ENCODE measurements around the gene RBP5. TPM values are rescaled to one million over a fixed set of nuclear protein-coding genes. Genes with fewer than 3 reads are reported as not detected.
A peak's percentile ranks its signal among the peaks of the same experiment; 100 is the strongest.

RBP5 gene
- total RNA-seq, 2 donors from 2014 or later: 19.3 to 31.2 TPM

DNA sequence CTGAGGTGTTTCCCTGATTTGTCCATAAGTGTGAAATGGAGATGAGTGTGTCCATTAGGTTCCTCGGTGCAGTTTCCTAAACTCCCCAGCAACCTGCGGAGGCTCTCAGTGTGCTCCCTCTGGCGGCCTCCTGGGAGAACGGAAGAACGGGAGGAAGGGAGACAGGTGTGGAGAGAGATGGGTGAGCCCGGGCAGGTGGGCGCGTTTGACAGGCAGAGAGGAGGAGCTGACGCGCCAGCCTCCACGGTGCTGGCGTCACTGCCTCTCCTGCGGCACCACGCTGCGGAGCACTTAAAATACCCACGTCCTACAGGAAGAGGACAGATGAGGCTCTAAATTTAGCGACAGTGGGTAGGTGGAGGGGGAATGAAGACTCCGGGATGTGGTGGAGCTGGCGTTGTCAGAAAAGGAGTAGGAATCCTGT lies 34.0 kb upstream of the RBP5 start:
- H3K4me3 Mint-ChIP-seq: peak overlapping the region; percentile 8
- Histone ChIP-seq H3K9ac (ENCODE audit: extremely low read depth, low read length, poor library complexity, severe bottlenecking) (no peak overlapping the region), H3K27me3 (ENCODE audit: control insufficient read depth, insufficient read depth, low read length, poor library complexity, severe bottlenecking) (no peaks in the 10 kb centered on the region), H3K4me3 (ENCODE audit: low read length) (no peak overlapping the region), H3K4me1 (ENCODE audit: control insufficient read depth, insufficient read depth, low read length) (no peaks in the 10 kb centered on the region), H3K9me3 (ENCODE audit: control insufficient read depth, low read length) (peaks cover 41% of the 10 kb centered on the region), H3K27ac (ENCODE audit: low read depth, low read length) (no peak overlapping the region), H3K36me3 (ENCODE audit: control insufficient read depth, insufficient read depth, low read length) (no peaks in the 10 kb centered on the region)
- peaks cover 41% of the 10 kb centered on the region for H3K27me3 Mint-ChIP-seq (ENCODE audit: insufficient read depth)
- 37 to 80% methylated on average over 5 to 19 of the region's 19 CpGs for WGBS, 2 experiments (ENCODE audit: insufficient coverage in 1 of 2, insufficient read length in 1 of 2)
- H3K4me1 Mint-ChIP-seq: peaks cover 4% of the 10 kb centered on the region
- TF ChIP-seq, protein P1, sequence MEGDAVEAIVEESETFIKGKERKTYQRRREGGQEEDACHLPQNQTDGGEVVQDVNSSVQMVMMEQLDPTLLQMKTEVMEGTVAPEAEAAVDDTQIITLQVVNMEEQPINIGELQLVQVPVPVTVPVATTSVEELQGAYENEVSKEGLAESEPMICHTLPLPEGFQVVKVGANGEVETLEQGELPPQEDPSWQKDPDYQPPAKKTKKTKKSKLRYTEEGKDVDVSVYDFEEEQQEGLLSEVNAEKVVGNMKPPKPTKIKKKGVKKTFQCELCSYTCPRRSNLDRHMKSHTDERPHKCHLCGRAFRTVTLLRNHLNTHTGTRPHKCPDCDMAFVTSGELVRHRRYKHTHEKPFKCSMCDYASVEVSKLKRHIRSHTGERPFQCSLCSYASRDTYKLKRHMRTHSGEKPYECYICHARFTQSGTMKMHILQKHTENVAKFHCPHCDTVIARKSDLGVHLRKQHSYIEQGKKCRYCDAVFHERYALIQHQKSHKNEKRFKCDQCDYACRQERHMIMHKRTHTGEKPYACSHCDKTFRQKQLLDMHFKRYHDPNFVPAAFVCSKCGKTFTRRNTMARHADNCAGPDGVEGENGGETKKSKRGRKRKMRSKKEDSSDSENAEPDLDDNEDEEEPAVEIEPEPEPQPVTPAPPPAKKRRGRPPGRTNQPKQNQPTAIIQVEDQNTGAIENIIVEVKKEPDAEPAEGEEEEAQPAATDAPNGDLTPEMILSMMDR (conservative IDR thresholded peaks at IDR 0.05): peak; percentile 97
- H3K36me3 Mint-ChIP-seq (ENCODE audit: low read depth): peaks cover 5% of the 10 kb centered on the region
- peaks cover 50% of the 10 kb centered on the region for H3K9me3 Mint-ChIP-seq
- DNase-seq: peak; percentile 92
- no peak overlapping the region for H3K27ac Mint-ChIP-seq

DNA sequence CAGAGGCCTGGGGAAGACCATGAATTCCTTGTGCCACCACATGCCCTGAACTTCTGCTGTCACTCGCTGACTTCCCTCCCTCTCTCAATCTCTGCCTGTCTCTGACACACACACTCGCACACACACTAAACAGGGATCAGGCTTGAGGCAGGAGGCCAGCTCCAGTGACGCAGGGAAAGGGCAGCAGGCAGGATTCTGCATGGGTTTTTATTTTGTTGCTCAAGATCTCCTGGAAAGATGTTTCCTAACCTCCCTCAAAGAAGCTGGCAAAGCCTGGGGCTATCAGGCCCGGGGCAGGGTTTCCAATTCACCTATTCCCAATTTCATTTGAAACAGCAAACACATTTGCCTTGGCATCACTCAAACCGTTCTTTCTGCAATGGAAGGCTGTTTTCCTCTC lies 33.1 kb upstream of the RBP5 start:
- no peak overlapping the region for H3K4me3 ChIP-seq (ENCODE audit: low read length)
- H3K27ac ChIP-seq (ENCODE audit: low read depth, low read length): no peak overlapping the region
- Mint-ChIP-seq H3K4me1 (peaks cover 4% of the 10 kb centered on the region), H3K27ac (no peak overlapping the region), H3K9me3 (peaks cover 42% of the 10 kb centered on the region), H3K36me3 (ENCODE audit: low read depth) (peaks cover 12% of the 10 kb centered on the region), H3K4me3 (no peak overlapping the region), H3K27me3 (ENCODE audit: insufficient read depth) (peaks cover 41% of the 10 kb centered on the region)
- no peaks in the 10 kb centered on the region for H3K36me3 ChIP-seq (ENCODE audit: control insufficient read depth, insufficient read depth, low read length)
- DNase-seq: peak; percentile 39
- no peaks in the 10 kb centered on the region for H3K4me1 ChIP-seq (ENCODE audit: control insufficient read depth, insufficient read depth, low read length)
- no peak overlapping the region for H3K9ac ChIP-seq (ENCODE audit: extremely low read depth, low read length, poor library complexity, severe bottlenecking)
- TF ChIP-seq, protein P1 (conservative IDR thresholded peaks at IDR 0.05): no peak
- peaks cover 32% of the 10 kb centered on the region for H3K9me3 ChIP-seq (ENCODE audit: control insufficient read depth, low read length)
- 86 to 89% methylated on average over 2 to 5 of the region's 5 CpGs for WGBS, 2 experiments (ENCODE audit: insufficient coverage in 1 of 2, insufficient read length in 1 of 2)
- no peaks in the 10 kb centered on the region for H3K27me3 ChIP-seq (ENCODE audit: control insufficient read depth, insufficient read depth, low read length, poor library complexity, severe bottlenecking)

DNA sequence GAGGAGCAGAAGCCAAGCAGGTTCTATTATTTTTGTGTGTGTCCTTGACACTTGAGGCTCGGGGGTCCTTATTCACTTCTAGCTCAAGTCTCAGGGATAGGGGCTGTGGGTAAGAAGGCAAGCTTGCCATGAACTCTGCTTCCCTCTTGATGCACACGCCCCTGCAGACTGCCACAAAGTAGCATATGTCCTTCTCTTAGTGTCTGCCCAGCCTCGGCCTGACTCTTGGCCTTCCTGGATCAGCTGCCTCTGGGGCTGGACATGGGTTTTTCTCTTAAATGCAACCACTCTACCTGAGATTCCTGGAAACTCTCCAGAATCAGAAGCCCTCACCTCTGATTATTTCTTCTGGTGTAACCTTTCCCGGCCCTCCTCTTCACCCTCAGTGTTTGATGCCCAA lies 32.6 kb upstream of the RBP5 start:
- H3K27ac Mint-ChIP-seq: no peak overlapping the region
- WGBS, 2 experiments (ENCODE audit: insufficient coverage in 1 of 2, insufficient read length in 1 of 2): 88 to 91% methylated on average over 4 of the region's 4 CpGs

More for the DNA sequence above, 32.6 kb upstream of the RBP5 start:
- H3K27me3 ChIP-seq (ENCODE audit: control insufficient read depth, insufficient read depth, low read length, poor library complexity, severe bottlenecking): no peaks in the 10 kb centered on the region
- H3K4me1 ChIP-seq (ENCODE audit: control insufficient read depth, insufficient read depth, low read length): no peaks in the 10 kb centered on the region
- Mint-ChIP-seq H3K4me1 (peaks cover 4% of the 10 kb centered on the region), H3K9me3 (peaks cover 38% of the 10 kb centered on the region), H3K4me3 (no peak overlapping the region), H3K36me3 (ENCODE audit: low read depth) (peaks cover 15% of the 10 kb centered on the region), H3K27me3 (ENCODE audit: insufficient read depth) (peaks cover 41% of the 10 kb centered on the region)
- no peak overlapping the region for H3K27ac ChIP-seq (ENCODE audit: low read depth, low read length)
- no peak for DNase-seq
- TF ChIP-seq, protein P1 (conservative IDR thresholded peaks at IDR 0.05): no peak
- H3K4me3 ChIP-seq (ENCODE audit: low read length): no peak overlapping the region
- no peaks in the 10 kb centered on the region for H3K36me3 ChIP-seq (ENCODE audit: control insufficient read depth, insufficient read depth, low read length)
- no peak overlapping the region for H3K9ac ChIP-seq (ENCODE audit: extremely low read depth, low read length, poor library complexity, severe bottlenecking)
- peaks cover 27% of the 10 kb centered on the region for H3K9me3 ChIP-seq (ENCODE audit: control insufficient read depth, low read length)
